Thyroid gland (tissue), 4 donors: Measurements from ENCODE around the gene GGCX. TPM values are rescaled to one million over a fixed set of nuclear protein-coding genes. Genes with fewer than 3 reads are reported as not detected.

Experiments
- DNase-seq, 2 donors: peaks; one replicate each; pipeline ENCODE4 v3.0.0-alpha.2; 2019
- H3K27ac ChIP-seq, 3 donors: fragments of 200-600 bp; sonication (generic); 1 replicate in 2 of 3; 2 replicates in 1 of 3; pipeline ENCODE4 v1.5.1; 2016 to 2019; ENCODE audit warnings: mild to moderate bottlenecking in 1 of 3, moderate library complexity in 1 of 3
- H3K27me3 ChIP-seq: fragments of 200-600 bp; sonication (generic); one replicate; pipeline ENCODE4 v1.5.1; 2019
- H3K36me3 ChIP-seq, 2 donors: fragments of 200-600 bp; sonication (generic); one replicate each; pipeline ENCODE4 v1.5.1; 2016 to 2019
- H3K4me1 ChIP-seq, 2 donors: fragments of 200-600 bp; sonication (generic); one replicate each; pipeline ENCODE4 v1.5.1; 2017 to 2019
- H3K4me3 ChIP-seq, 3 donors: fragments of 200-600 bp; sonication (generic); replicated peaks in 1 of 3; 1 replicate in 2 of 3; 2 replicates in 1 of 3; pipeline ENCODE4 v1.5.1; 2016; ENCODE audit warnings: mild to moderate bottlenecking in 1 of 3
- H3K9me3 ChIP-seq: fragments of 200-600 bp; sonication (generic); one replicate; pipeline ENCODE4 v1.5.1; 2017
- POLR2A ChIP-seq, 2 donors: fragments of 450-650 bp; IDR thresholded peaks; one replicate each; pipeline ENCODE4 v1.6.1; 2017; ENCODE audit warnings: antibody characterized with exemption in 2 of 2, mild to moderate bottlenecking in 2 of 2, moderate library complexity in 1 of 2
- WGBS, 2 donors: methylation state at CpG; one replicate each; pipeline ENCODE4 v1.1.5; 2017; 5-methylcytosine and 5-hydroxymethylcytosine counted together
- intact Hi-C: fragments of 100-400 bp; cut with DNase I; formaldehyde crosslinking; loops from one replicate; pipeline ENCODE4 v1.15.1; 2023
- total RNA-seq, 4 donors: library from RNA; depleted of rRNA; stranded (reverse); fragments of >200 nt; gene quantifications; one replicate each; pipeline ENCODE4 v1.2.3, GENCODE V29; 2016
- TF ChIP-seq, protein P1 (sequence below), 6 experiments: fragments of 200-600 bp in 3 of 6; fragments of 450-650 bp in 3 of 6; sonication (generic) in 3 of 6; IDR thresholded peaks; one replicate each; pipeline ENCODE4 v1.5.1; 2016 to 2019; ENCODE audit warnings: antibody characterized with exemption in 6 of 6, mild to moderate bottlenecking in 2 of 6, inconsistent platforms in 1 of 6, moderate library complexity in 1 of 6

The GGCX gene
- total RNA-seq, 4 donors from 2014 or later = 39.5 to 81.9 (median 51.6) TPM

DNA sequence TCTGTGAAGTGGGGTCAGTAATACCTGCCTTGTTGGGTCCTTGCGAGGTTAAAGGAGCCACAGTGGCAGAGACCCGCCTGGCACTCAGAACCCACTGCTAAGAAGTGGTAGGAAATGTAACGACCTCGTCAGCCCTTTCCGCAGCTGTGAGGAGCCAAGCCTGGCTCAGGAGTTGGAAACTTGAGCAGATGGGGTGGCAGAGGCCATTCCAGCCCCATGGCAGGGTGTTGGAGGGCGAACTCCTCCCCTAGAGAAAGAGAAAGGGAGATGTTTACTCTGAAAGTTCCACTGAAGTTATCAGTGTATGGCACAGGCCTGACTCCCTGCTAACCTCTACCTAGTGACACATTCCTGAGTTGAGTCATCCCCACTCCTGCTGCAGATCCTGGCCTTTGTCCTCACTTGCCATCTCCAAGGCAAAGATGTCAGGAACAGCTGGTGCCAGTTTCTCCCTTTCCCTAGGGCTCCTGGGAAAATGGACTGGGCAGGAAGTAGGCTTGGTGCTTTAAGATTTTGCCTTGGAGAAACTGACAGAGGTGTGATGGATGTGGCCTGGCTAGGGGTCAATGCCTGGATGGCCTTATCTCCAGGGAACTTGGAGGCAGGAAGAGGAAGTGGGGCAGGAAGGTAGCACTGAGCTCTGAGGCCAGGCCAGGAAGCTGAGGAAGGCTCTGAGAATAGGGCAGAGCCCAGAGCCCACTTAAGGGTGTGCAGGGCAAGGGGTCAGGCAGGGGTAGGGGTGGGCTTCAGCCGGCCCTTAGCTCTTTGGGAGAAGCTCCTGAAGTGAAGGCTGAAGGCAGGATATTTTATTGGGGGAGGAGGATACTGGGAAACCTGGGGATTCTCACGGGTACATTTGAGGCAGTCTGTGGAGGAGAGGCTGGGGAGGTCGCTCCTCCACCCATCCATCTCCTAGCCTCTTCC lies 23.8 kb upstream of the GGCX start:
- Histone ChIP-seq H3K36me3 (peaks cover 5 to 6% of the 10 kb centered on the region in 2 donors), H3K9me3 (no peaks in the 10 kb centered on the region), H3K27me3 (no peaks in the 10 kb centered on the region), H3K4me1 (peaks cover 6 to 67% of the 10 kb centered on the region in 2 donors), H3K27ac (peak overlapping the region; percentile 80 to 92 (median 83)), H3K4me3 (peak overlapping the region in 2 of 3 donors; percentile 15 to 43)
- peak in 1 of 2 donors; percentile 39 for DNase-seq
- no peak for TF ChIP-seq POLR2A (IDR thresholded peaks at IDR 0.05)
- TF ChIP-seq, protein P1, sequence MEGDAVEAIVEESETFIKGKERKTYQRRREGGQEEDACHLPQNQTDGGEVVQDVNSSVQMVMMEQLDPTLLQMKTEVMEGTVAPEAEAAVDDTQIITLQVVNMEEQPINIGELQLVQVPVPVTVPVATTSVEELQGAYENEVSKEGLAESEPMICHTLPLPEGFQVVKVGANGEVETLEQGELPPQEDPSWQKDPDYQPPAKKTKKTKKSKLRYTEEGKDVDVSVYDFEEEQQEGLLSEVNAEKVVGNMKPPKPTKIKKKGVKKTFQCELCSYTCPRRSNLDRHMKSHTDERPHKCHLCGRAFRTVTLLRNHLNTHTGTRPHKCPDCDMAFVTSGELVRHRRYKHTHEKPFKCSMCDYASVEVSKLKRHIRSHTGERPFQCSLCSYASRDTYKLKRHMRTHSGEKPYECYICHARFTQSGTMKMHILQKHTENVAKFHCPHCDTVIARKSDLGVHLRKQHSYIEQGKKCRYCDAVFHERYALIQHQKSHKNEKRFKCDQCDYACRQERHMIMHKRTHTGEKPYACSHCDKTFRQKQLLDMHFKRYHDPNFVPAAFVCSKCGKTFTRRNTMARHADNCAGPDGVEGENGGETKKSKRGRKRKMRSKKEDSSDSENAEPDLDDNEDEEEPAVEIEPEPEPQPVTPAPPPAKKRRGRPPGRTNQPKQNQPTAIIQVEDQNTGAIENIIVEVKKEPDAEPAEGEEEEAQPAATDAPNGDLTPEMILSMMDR (IDR thresholded peaks at IDR 0.05) = no peak
- WGBS, 2 donors = 38 to 66% methylated on average over 9 of the region's 9 CpGs
- intact Hi-C loops = no loop called here

DNA sequence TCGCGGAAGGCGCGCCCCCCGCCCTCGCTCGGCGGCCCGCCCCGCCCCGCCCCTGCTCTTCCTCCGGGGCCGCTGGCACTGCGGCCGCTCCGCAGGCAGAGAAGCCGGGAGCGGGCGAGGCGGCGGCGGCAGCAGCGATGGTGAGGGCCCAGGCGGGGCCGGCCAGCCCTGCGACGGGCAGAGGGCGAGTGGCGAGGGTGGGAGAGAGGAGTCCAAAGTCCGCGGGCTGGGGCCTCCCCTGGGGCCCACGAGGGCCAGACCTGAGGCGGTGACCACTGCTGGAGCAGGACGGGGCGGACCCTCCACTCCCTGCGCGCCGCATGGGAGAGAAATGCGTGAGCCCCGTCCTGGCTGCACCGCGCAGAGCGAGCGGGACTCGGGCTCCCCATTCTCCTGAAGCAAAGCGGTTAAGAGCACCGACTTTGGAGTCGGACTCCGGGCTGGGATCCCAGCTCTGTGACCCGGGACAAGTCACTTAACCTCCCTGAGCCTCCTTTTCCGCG lies 23.1 kb upstream of the GGCX start, which contains the start of gene VAMP5:
TSS of gene VAMP5 (plus strand) at position 78 of the 503 bp plus-strand sequence. CDS start at position 138, 60 bp downstream.
- peak in 1 of 2 donors; percentile 20 for TF ChIP-seq POLR2A (IDR thresholded peaks at IDR 0.05)
- TF ChIP-seq, protein P1 (IDR thresholded peaks at IDR 0.05) = no peak
- Histone ChIP-seq H3K4me1 (peaks cover 0 to 67% of the 10 kb centered on the region in 2 donors), H3K9me3 (no peaks in the 10 kb centered on the region), H3K27ac (peak within 1 kb of the TSS; percentile 80 to 92 (median 83)), H3K27me3 (no peaks in the 10 kb centered on the region), H3K4me3 (peak within 1 kb of the TSS in 2 of 3 donors; percentile 15 to 43), H3K36me3 (peaks cover 5 to 6% of the 10 kb centered on the region in 2 donors)
- no peak for DNase-seq
- 26 to 32% methylated on average over 3 to 25 of the region's 52 CpGs for WGBS, 2 donors
- intact Hi-C loops = no loop called here

DNA sequence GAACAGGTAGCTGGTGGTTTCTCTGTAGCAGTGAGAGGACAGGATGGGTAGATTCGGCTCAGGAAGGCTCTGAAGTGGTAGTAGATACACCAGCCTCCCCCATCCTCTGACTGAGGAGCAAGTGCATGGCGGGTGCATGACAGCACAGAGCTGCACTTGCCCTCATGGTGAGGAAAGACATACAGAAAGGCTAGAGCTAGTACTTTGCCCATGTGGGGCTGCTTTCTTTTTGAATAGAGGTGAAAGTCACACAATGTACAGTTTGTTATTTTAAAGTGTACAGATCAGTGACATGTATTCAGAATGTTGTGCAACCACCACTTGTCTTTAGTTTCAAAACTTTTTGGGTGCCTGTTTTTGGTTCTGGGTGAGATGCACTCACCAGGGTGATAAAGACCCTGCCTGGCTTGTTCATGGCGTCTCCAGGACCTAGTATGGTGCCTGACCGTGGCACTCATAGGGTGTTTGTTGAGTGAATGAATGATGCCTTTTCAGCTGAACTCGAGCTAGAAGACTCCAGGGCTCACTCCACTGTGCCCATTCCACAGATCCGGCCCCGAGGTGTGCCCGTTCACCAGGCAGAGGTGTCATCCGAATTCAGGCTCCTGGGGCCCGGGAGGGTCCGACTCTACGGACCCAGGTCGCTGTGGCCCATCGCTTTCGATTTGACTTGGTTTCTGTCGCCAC lies 22.5 kb upstream of the GGCX start:
- TF ChIP-seq, protein P1 (IDR thresholded peaks at IDR 0.05) = no peak
- no peak for TF ChIP-seq POLR2A (IDR thresholded peaks at IDR 0.05)
- Histone ChIP-seq H3K4me3 (peak overlapping the region in 1 of 3 donors; percentile 43), H3K4me1 (peaks cover 4 to 67% of the 10 kb centered on the region in 2 donors), H3K27ac (peak overlapping the region; percentile 80 to 92 (median 83)), H3K27me3 (no peaks in the 10 kb centered on the region), H3K9me3 (no peaks in the 10 kb centered on the region), H3K36me3 (peaks cover 5 to 6% of the 10 kb centered on the region in 2 donors)
- no peak for DNase-seq
- intact Hi-C loops = no loop called here
- 65 to 77% methylated on average over 4 to 8 of the region's 16 CpGs for WGBS, 2 donors

DNA sequence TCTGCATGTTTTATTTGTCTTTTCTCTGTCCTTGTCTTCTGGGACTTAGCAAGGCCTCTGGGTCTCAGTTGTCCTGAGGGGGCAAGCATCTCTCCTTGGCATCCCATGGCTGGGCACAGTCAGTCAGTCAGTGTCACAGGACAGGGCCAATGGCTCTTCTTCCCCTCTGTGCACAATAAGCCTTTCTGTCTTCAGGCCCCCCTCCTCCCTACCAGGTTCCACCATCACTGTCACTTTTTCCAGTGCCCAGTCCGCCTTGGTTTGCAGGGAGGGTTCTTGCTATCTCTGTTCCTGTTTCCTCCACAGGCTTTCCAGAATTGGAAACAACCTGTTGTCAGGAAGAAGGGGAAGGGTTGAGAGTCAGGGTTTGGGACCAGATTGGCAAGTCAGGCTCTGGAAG lies 21.2 kb upstream of the GGCX start:
- TF ChIP-seq POLR2A (IDR thresholded peaks at IDR 0.05) = no peak
- TF ChIP-seq, protein P1 (IDR thresholded peaks at IDR 0.05) = no peak
- Histone ChIP-seq H3K27me3 (no peaks in the 10 kb centered on the region), H3K4me1 (peaks cover 16 to 67% of the 10 kb centered on the region in 2 donors), H3K4me3 (no peak overlapping the region), H3K36me3 (peaks cover 5 to 6% of the 10 kb centered on the region in 2 donors), H3K9me3 (no peaks in the 10 kb centered on the region), H3K27ac (no peak overlapping the region)
- intact Hi-C loops = no loop called here
- WGBS, 2 donors = 86 to 100% methylated on average over 1 of the region's 1 CpG
- DNase-seq = no peak
